Mesendoderm (in vitro differentiated cells): ENCODE data around the gene MACROD2.

Experiments used
- DNase-seq: peaks from one replicate; pipeline ENCODE4 v3.0.0; 2013
- H2AK5ac ChIP-seq: 2 replicates; pipeline ENCODE4 v1.6.1; 2013; ENCODE audit warnings: low read length, inconsistent platforms
- H2BK120ac ChIP-seq: 2 replicates; pipeline ENCODE4 v1.6.1; 2013; ENCODE audit warnings: low read depth, mild to moderate bottlenecking, low read length, moderate library complexity, mixed read lengths
- H2BK15ac ChIP-seq: replicated peaks from 2 replicates; pipeline ENCODE4 v1.6.1; 2013; ENCODE audit warnings: low read depth, mild to moderate bottlenecking, moderate library complexity
- H2BK5ac ChIP-seq: 2 replicates; pipeline ENCODE4 v1.6.1; 2013; ENCODE audit warnings: low read length, inconsistent platforms
- H3K18ac ChIP-seq: 2 replicates; pipeline ENCODE4 v1.6.1; 2013; ENCODE audit warnings: mild to moderate bottlenecking, low read length, mixed read lengths
- H3K23ac ChIP-seq: one replicate; pipeline ENCODE4 v1.6.1; 2013; ENCODE audit warnings: low read length
- H3K27ac ChIP-seq: 2 replicates; pipeline ENCODE4 v1.5.1; 2013; ENCODE audit warnings: low read depth, mild to moderate bottlenecking, inconsistent platforms, low read length, moderate library complexity
- H3K27me3 ChIP-seq: 2 replicates; pipeline ENCODE4 v1.6.1; 2013; ENCODE audit warnings: low read length, control low read depth, mild to moderate bottlenecking, inconsistent platforms; ENCODE audit not compliant: insufficient read depth, poor library complexity
- H3K36me3 ChIP-seq: 2 replicates; pipeline ENCODE4 v1.6.1; 2013; ENCODE audit warnings: low read length, inconsistent platforms; ENCODE audit not compliant: control insufficient read depth, insufficient read depth
- H3K4ac ChIP-seq: one replicate; pipeline ENCODE4 v1.6.1; 2013; ENCODE audit warnings: low read depth, mild to moderate bottlenecking, low read length, moderate library complexity
- H3K4me1 ChIP-seq: 2 replicates; pipeline ENCODE4 v1.6.1; 2013; ENCODE audit warnings: low read depth, low read length, inconsistent platforms; ENCODE audit not compliant: control insufficient read depth
- H3K4me2 ChIP-seq: 2 replicates; pipeline ENCODE4 v1.6.1; 2013; ENCODE audit warnings: low read length
- H3K4me3 ChIP-seq: 2 replicates; pipeline ENCODE4 v1.5.1; 2013; ENCODE audit warnings: mild to moderate bottlenecking, low read length
- H3K56ac ChIP-seq: one replicate; pipeline ENCODE4 v1.6.1; 2013; ENCODE audit warnings: low read length
- H3K79me1 ChIP-seq: 2 replicates; pipeline ENCODE4 v1.6.1; 2013; ENCODE audit warnings: low read length, inconsistent platforms
- H3K79me2 ChIP-seq: 2 replicates; pipeline ENCODE4 v1.6.1; 2013; ENCODE audit warnings: mild to moderate bottlenecking, low read length; ENCODE audit not compliant: control insufficient read depth, insufficient read depth
- H3K9ac ChIP-seq: 2 replicates; pipeline ENCODE4 v1.6.1; 2013; ENCODE audit warnings: low read length, inconsistent platforms
- H4K5ac ChIP-seq: one replicate; pipeline ENCODE4 v1.6.1; 2013; ENCODE audit warnings: low read length
- H4K8ac ChIP-seq: one replicate; pipeline ENCODE4 v1.6.1; 2013; ENCODE audit warnings: low read depth, mild to moderate bottlenecking, control low read depth, low read length, moderate library complexity
- WGBS: extraction: QIAGEN DNeasy Blood & Tissue Kit; methylation state at CpG from one replicate; pipeline ENCODE4 v1.1.7; 2013; ENCODE audit warnings: low lambda C conversion rate, missing lambda C conversion rate; ENCODE audit not compliant: insufficient coverage; ENCODE audit errors: extremely low coverage; 5-methylcytosine and 5-hydroxymethylcytosine counted together

MACROD2 gene

DNA sequence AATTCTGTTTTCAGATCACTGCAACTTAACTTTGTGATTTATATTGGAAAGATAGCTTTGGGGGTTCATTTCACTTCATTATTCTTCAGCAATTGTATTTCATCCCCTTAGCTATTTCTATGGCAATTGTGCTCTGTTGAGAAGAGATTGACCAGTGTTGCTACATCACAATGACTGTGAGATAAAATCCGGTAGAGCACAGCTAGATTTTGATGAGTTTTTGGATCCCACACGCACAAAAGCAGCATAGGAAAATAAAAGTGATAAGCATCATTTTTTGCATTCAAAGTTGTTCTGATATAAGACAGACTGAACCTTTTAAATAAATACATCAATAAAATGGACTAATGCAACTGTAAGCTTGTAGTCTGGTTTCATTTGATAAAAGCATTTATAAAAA lies 1843.2 kb downstream of the MACROD2 start:
- Histone ChIP-seq H2BK120ac (no peak overlapping the region), H4K8ac (no peak overlapping the region), H3K4me3 (no peak overlapping the region), H3K27ac (no peak overlapping the region), H3K79me1 (no peaks in the 10 kb centered on the region), H3K4me2 (no peak overlapping the region), H3K18ac (no peak overlapping the region), H3K23ac (no peak overlapping the region), H3K4ac (no peak overlapping the region), H3K4me1 (no peaks in the 10 kb centered on the region), H3K27me3 (no peaks in the 10 kb centered on the region), H3K9ac (no peak overlapping the region), H2AK5ac (no peak overlapping the region), H4K5ac (no peak overlapping the region), H2BK15ac (no peak overlapping the region), H3K79me2 (no peaks in the 10 kb centered on the region), H3K56ac (no peak overlapping the region), H2BK5ac (no peak overlapping the region), H3K36me3 (no peaks in the 10 kb centered on the region)
- WGBS: no CpG with 5 or more reads among the region's 2 CpGs
- DNase-seq: no peak

DNA sequence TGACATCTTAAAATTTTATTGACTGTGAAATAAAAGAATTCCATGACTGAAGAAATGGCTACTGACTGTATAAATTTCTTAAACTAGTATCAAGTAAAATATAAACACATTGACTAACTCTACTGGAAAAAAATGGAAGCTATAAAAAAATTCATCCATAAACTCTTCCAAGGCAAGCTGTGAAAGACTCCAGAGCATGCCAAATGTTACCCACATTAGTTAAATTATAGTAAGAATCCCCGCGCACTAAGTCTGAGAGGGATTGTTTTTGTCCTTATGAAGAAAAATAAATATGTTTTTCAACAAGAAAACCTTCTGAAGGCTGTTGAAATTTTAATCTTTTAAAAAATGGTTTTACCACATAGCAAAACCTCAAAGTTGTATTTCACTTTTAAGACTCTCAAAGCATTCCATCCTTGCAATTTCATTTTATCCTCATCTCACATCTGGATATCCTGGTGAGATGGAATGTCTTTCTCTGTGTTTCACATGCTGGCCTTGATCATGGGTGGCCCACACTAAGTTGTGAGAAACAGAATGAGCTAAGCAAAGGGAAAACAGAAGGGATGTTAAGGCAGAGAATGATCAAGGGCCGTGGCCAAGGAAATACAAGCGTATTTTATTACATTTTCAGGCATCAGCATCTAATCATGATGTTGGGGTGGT lies 1845.5 kb downstream of the MACROD2 start:
- Histone ChIP-seq H3K56ac (no peak overlapping the region), H3K4ac (no peak overlapping the region), H2BK15ac (no peak overlapping the region), H3K4me1 (no peaks in the 10 kb centered on the region), H3K18ac (no peak overlapping the region), H2AK5ac (no peak overlapping the region), H3K27me3 (no peaks in the 10 kb centered on the region), H4K5ac (no peak overlapping the region), H4K8ac (no peak overlapping the region), H3K4me2 (no peak overlapping the region), H3K79me2 (no peaks in the 10 kb centered on the region), H3K27ac (no peak overlapping the region), H3K4me3 (no peak overlapping the region), H3K9ac (no peak overlapping the region), H2BK120ac (no peak overlapping the region), H3K36me3 (no peaks in the 10 kb centered on the region), H3K79me1 (no peaks in the 10 kb centered on the region), H2BK5ac (no peak overlapping the region), H3K23ac (no peak overlapping the region)
- no CpG with 5 or more reads among the region's 4 CpGs for WGBS
- no peak for DNase-seq

DNA sequence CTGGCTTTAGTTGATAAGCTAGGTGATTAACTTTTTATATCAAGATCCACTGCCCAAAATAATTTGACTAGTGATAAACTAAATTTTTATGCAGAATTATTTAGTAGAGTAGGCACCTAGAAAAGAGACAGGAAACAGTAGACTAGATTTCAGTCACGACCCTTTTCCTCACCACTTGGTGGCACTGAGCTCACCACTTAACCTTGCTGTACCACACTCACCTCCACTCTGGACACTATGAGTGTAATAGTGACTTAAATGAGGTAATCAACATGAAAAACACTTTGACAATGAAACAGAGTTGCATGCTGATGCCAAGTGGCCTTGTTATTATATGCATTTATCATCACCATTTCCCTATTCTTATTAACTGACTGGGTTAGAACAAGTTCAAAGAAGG lies 1847.6 kb downstream of the MACROD2 start:
- peak; percentile 22 for DNase-seq
- Histone ChIP-seq H3K23ac (no peak overlapping the region), H3K18ac (no peak overlapping the region), H4K5ac (no peak overlapping the region), H3K79me2 (no peaks in the 10 kb centered on the region), H2BK15ac (no peak overlapping the region), H3K27ac (no peak overlapping the region), H3K36me3 (no peaks in the 10 kb centered on the region), H3K79me1 (no peaks in the 10 kb centered on the region), H4K8ac (no peak overlapping the region), H3K4me3 (no peak overlapping the region), H2BK5ac (no peak overlapping the region), H3K56ac (no peak overlapping the region), H3K4me2 (no peak overlapping the region), H2BK120ac (no peak overlapping the region), H3K9ac (no peak overlapping the region), H2AK5ac (no peak overlapping the region), H3K27me3 (no peaks in the 10 kb centered on the region), H3K4me1 (no peaks in the 10 kb centered on the region), H3K4ac (no peak overlapping the region)
- no CpG with 5 or more reads among the region's 1 CpG for WGBS

DNA sequence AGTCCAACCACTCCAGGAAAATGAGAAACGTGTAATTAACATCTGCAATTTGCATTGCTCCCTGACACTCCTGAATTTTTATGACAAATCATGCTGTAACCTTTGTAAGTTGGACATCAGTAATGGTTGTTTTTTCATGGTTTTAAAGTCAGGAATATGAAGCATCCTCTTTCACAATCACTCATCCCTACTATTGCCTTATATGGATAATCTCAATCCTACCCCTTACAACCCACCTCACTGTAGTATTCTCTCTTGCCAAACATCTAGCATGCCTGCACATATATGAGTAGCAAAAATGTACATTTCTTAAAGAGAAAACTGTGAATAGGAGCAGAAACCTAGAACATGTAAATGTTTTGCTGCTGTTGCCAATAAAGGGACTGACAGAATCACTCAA lies 1848.5 kb downstream of the MACROD2 start:
- DNase-seq: no peak

GRCh38 chr20:15847196-15847784 lies 1852.0 kb downstream of the MACROD2 start:
- H3K9ac ChIP-seq: no peak overlapping the region
- no peak overlapping the region for H2BK15ac ChIP-seq
- H3K4me2 ChIP-seq: no peak overlapping the region
- H3K27me3 ChIP-seq: no peaks in the 10 kb centered on the region
- no peak overlapping the region for H3K4me3 ChIP-seq
- no peak overlapping the region for H3K27ac ChIP-seq
- H3K36me3 ChIP-seq: no peaks in the 10 kb centered on the region
- H2AK5ac ChIP-seq: no peak overlapping the region
- no peaks in the 10 kb centered on the region for H3K79me1 ChIP-seq
- H3K23ac ChIP-seq: no peak overlapping the region
- no peak overlapping the region for H4K8ac ChIP-seq
- no peaks in the 10 kb centered on the region for H3K79me2 ChIP-seq
- H3K56ac ChIP-seq: no peak overlapping the region
- no peak overlapping the region for H3K4ac ChIP-seq
- H2BK5ac ChIP-seq: no peak overlapping the region
- H3K4me1 ChIP-seq: no peaks in the 10 kb centered on the region
- no CpG with 5 or more reads among the region's 8 CpGs for whole genome bisulfite sequencing
- H2BK120ac ChIP-seq: no peak overlapping the region
- DNase-seq: no peak
- H3K18ac ChIP-seq: no peak overlapping the region
- H4K5ac ChIP-seq: no peak overlapping the region

More for the DNA sequence above, 1848.5 kb downstream of the MACROD2 start:
- Histone ChIP-seq H2BK5ac (no peak overlapping the region), H3K36me3 (no peaks in the 10 kb centered on the region), H3K27me3 (no peaks in the 10 kb centered on the region), H3K4me1 (no peaks in the 10 kb centered on the region), H3K23ac (no peak overlapping the region), H4K5ac (no peak overlapping the region), H3K4ac (no peak overlapping the region), H3K4me2 (no peak overlapping the region), H2BK120ac (no peak overlapping the region), H3K18ac (no peak overlapping the region), H3K56ac (no peak overlapping the region), H2BK15ac (no peak overlapping the region), H2AK5ac (no peak overlapping the region), H4K8ac (no peak overlapping the region), H3K4me3 (no peak overlapping the region), H3K27ac (no peak overlapping the region), H3K9ac (no peak overlapping the region), H3K79me1 (no peaks in the 10 kb centered on the region), H3K79me2 (no peaks in the 10 kb centered on the region)
- WGBS: no CpG with 5 or more reads among the region's 1 CpG

- H3K79me1 ChIP-seq: no peaks in the 10 kb centered on the region
- H4K5ac ChIP-seq: no peak overlapping the region
- no peak overlapping the region for H3K23ac ChIP-seq
- DNase-seq: no peak
- no peak overlapping the region for H2AK5ac ChIP-seq
- H3K27ac ChIP-seq: no peak overlapping the region
- H4K8ac ChIP-seq: no peak overlapping the region
- no peak overlapping the region for H3K4me2 ChIP-seq
- H3K4ac ChIP-seq: no peak overlapping the region
- WGBS: no CpG with 5 or more reads among the region's 3 CpGs
- no peak overlapping the region for H3K9ac ChIP-seq
- H3K4me3 ChIP-seq: no peak overlapping the region
- H3K36me3 ChIP-seq: no peaks in the 10 kb centered on the region
- no peaks in the 10 kb centered on the region for H3K4me1 ChIP-seq
- no peak overlapping the region for H3K18ac ChIP-seq
- no peak overlapping the region for H2BK120ac ChIP-seq
- no peaks in the 10 kb centered on the region for H3K27me3 ChIP-seq
- no peak overlapping the region for H2BK5ac ChIP-seq
- H3K56ac ChIP-seq: no peak overlapping the region
- no peak overlapping the region for H2BK15ac ChIP-seq
- H3K79me2 ChIP-seq: no peaks in the 10 kb centered on the region
These were observed 1852.8 kb downstream of the MACROD2 start for GRCh38 chr20:15848126-15848525.
